Smooth muscle cell (in vitro differentiated cells): Measurements from ENCODE around the gene SULF2. TPM values are rescaled to one million over a fixed set of nuclear protein-coding genes. Genes with fewer than 3 reads are reported as not detected.

Source experiments
- DNase-seq: peaks from one replicate; lab custom pipeline; 2025; ENCODE audit not compliant: unreplicated experiment; lab: John Stamatoyannopoulos, UW
- H2AFZ ChIP-seq: fragments of 200-600 bp; sonication (generic); 2 replicates; pipeline ENCODE4 v1.6.0; 2016; ENCODE audit warnings: antibody characterized with exemption, low read depth, mild to moderate bottlenecking
- H3F3A ChIP-seq: fragments of 200-600 bp; sonication (generic); 2 replicates; pipeline ENCODE4 v1.6.0; 2017; ENCODE audit warnings: antibody characterized with exemption, low read depth
- H3K27ac ChIP-seq: fragments of 200-600 bp; sonication (generic); 2 replicates; pipeline ENCODE4 v1.5.1; 2016; ENCODE audit warnings: low read depth, mild to moderate bottlenecking
- H3K27me3 ChIP-seq: fragments of 200-600 bp; sonication (generic); 2 replicates; pipeline ENCODE4 v1.6.1; 2016; ENCODE audit warnings: low read depth, mild to moderate bottlenecking
- H3K36me3 ChIP-seq: fragments of 200-600 bp; sonication (generic); 2 replicates; pipeline ENCODE4 v1.5.1; 2016; ENCODE audit warnings: low read depth
- H3K4me1 ChIP-seq: fragments of 200-600 bp; sonication (generic); 2 replicates; pipeline ENCODE4 v1.5.1; 2016; ENCODE audit warnings: low read depth
- H3K4me2 ChIP-seq: fragments of 200-600 bp; sonication (generic); 2 replicates; pipeline ENCODE4 v1.6.0; 2016; ENCODE audit warnings: mild to moderate bottlenecking
- H3K4me3 ChIP-seq: fragments of 200-600 bp; sonication (generic); 2 replicates; pipeline ENCODE4 v1.5.1; 2016; ENCODE audit warnings: mild to moderate bottlenecking
- H3K79me2 ChIP-seq: fragments of 200-600 bp; sonication (generic); 2 replicates; pipeline ENCODE4 v1.6.0; 2016; ENCODE audit warnings: low read depth, mild to moderate bottlenecking
- H3K9ac ChIP-seq: fragments of 200-600 bp; sonication (generic); 2 replicates; pipeline ENCODE4 v1.6.0; 2016; ENCODE audit warnings: low read depth
- H3K9me3 ChIP-seq: fragments of 200-600 bp; sonication (generic); replicated peaks from 2 replicates; pipeline ENCODE4 v1.5.1; 2016; ENCODE audit warnings: low read depth
- H4K20me1 ChIP-seq: fragments of 200-600 bp; sonication (generic); 2 replicates; pipeline ENCODE4 v1.6.0; 2016; ENCODE audit warnings: low read depth
- CTCF ChIP-seq: fragments of 200-600 bp; sonication (generic); IDR thresholded peaks from 2 replicates; pipeline ENCODE4 v1.5.1; 2017; ENCODE audit warnings: borderline replicate concordance, mild to moderate bottlenecking, antibody characterized with exemption; ENCODE audit not compliant: insufficient read depth, poor library complexity, severe bottlenecking
- WGBS: methylation state at CpG from one replicate; pipeline ENCODE4 v1.1.7; 2016; ENCODE audit warnings: low lambda C conversion rate; 5-methylcytosine and 5-hydroxymethylcytosine counted together
- polyA plus RNA-seq: library from polyadenylated mRNA; unstranded; fragments of >200 nt; fragmentation: Nextera tagmentation; extraction: Ambion mirVana; gene quantifications from 2 replicates; pipeline ENCODE4 v1.2.1, GENCODE V29; 2016
- total RNA-seq: library from RNA; depleted of rRNA; stranded (reverse); fragments of >200 nt; gene quantifications from 2 replicates; pipeline ENCODE4 v1.2.3, GENCODE V29; 2014

Gene SULF2
- total and polyA plus RNA-seq, 2 experiments from 2014 or later, result 109 to 144 TPM

- no peak overlapping the region for H3K4me3 ChIP-seq
- no peak overlapping the region for H2AFZ ChIP-seq
- no peak overlapping the region for H3K4me2 ChIP-seq
- no peak overlapping the region for H3K27ac ChIP-seq
- H3K9me3 ChIP-seq, result no peaks in the 10 kb centered on the region
- H4K20me1 ChIP-seq, result no peaks in the 10 kb centered on the region
- H3K9ac ChIP-seq, result no peak overlapping the region
- peaks cover 15% of the 10 kb centered on the region for H3F3A ChIP-seq
- TF ChIP-seq CTCF, result no peak
- WGBS, result 94% methylated on average over 3 of the region's 3 CpGs
- no peaks in the 10 kb centered on the region for H3K27me3 ChIP-seq
- H3K79me2 ChIP-seq, result no peaks in the 10 kb centered on the region
- DNase-seq, result no peak
- peaks cover 13% of the 10 kb centered on the region for H3K4me1 ChIP-seq
- H3K36me3 ChIP-seq, result peaks cover 14% of the 10 kb centered on the region
These were observed 133.0 kb downstream of the SULF2 start for GRCh38 chr20:47652301-47652700.

GRCh38 chr20:47648943-47649342 is 136.3 kb downstream of the SULF2 start:
- Histone ChIP-seq H3K9ac (no peak overlapping the region), H3K36me3 (peaks cover 13% of the 10 kb centered on the region), H3F3A (peaks cover 13% of the 10 kb centered on the region), H4K20me1 (no peaks in the 10 kb centered on the region), H3K27ac (no peak overlapping the region), H3K4me2 (no peak overlapping the region), H3K9me3 (no peaks in the 10 kb centered on the region), H3K4me3 (no peak overlapping the region), H3K27me3 (no peaks in the 10 kb centered on the region), H3K4me1 (peaks cover 4% of the 10 kb centered on the region), H2AFZ (no peak overlapping the region), H3K79me2 (no peaks in the 10 kb centered on the region)
- no peak for DNase-seq
- no peak for TF ChIP-seq CTCF
- 88% methylated on average over 6 of the region's 6 CpGs for WGBS

GRCh38 chr20:47647994-47648393 is 137.3 kb downstream of the SULF2 start:
- H4K20me1 ChIP-seq, result no peaks in the 10 kb centered on the region
- H3K27me3 ChIP-seq, result no peaks in the 10 kb centered on the region
- peaks cover 10% of the 10 kb centered on the region for H3K36me3 ChIP-seq
- peaks cover 8% of the 10 kb centered on the region for H3F3A ChIP-seq
- no peak for TF ChIP-seq CTCF
- H3K79me2 ChIP-seq, result no peaks in the 10 kb centered on the region
- 94% methylated on average over 7 of the region's 7 CpGs for WGBS
- no peaks in the 10 kb centered on the region for H3K9me3 ChIP-seq
- H3K4me2 ChIP-seq, result no peak overlapping the region
- no peak overlapping the region for H3K9ac ChIP-seq
- no peaks in the 10 kb centered on the region for H3K4me1 ChIP-seq
- no peak overlapping the region for H2AFZ ChIP-seq
- no peak overlapping the region for H3K4me3 ChIP-seq
- no peak for DNase-seq
- no peak overlapping the region for H3K27ac ChIP-seq

- H2AFZ ChIP-seq, result no peak overlapping the region
- H4K20me1 ChIP-seq, result no peaks in the 10 kb centered on the region
These were observed 139.6 kb downstream of the SULF2 start for GRCh38 chr20:47645632-47646031.

More at GRCh38 chr20:47645632-47646031, 139.6 kb downstream of the SULF2 start:
- no peak for TF ChIP-seq CTCF
- Histone ChIP-seq H3F3A (peaks cover under 1% of the 10 kb centered on the region), H3K9me3 (no peaks in the 10 kb centered on the region), H3K27me3 (no peaks in the 10 kb centered on the region), H3K36me3 (no peaks in the 10 kb centered on the region), H3K9ac (no peak overlapping the region), H3K4me1 (no peaks in the 10 kb centered on the region), H3K27ac (no peak overlapping the region), H3K4me2 (no peak overlapping the region), H3K79me2 (no peaks in the 10 kb centered on the region), H3K4me3 (no peak overlapping the region)
- WGBS, result 86% methylated on average over 2 of the region's 2 CpGs
- DNase-seq, result no peak
